Fibroblast of lung (primary cell): Measurements from ENCODE around the gene CSNK1G2. TPM values are rescaled to one million over a fixed set of nuclear protein-coding genes. Genes with fewer than 3 reads are reported as not detected.

Experiments
- DNase-seq, 2 donors: peaks; one replicate each; pipeline versions ENCODE4 v3.0.0 to v3.0.0-alpha.2; 2010; ENCODE audit warnings: low read depth in 2 of 2
- H2AFZ ChIP-seq: 2 replicates; pipeline ENCODE4 v1.5.1; 2012; ENCODE audit warnings: low read length, control low read depth, inconsistent platforms
- H3K27ac ChIP-seq: 2 replicates; pipeline ENCODE4 v1.5.1; 2011; ENCODE audit warnings: low read length, control low read depth; ENCODE audit not compliant: insufficient read depth
- H3K27me3 ChIP-seq: 2 replicates; pipeline ENCODE4 v1.5.1; 2011; ENCODE audit warnings: mild to moderate bottlenecking, low read length; ENCODE audit not compliant: control insufficient read depth, insufficient read depth
- H3K36me3 ChIP-seq: 2 replicates; pipeline ENCODE4 v1.5.1; 2011; ENCODE audit warnings: low read length; ENCODE audit not compliant: control insufficient read depth, insufficient read depth
- H3K4me1 ChIP-seq: 2 replicates; pipeline ENCODE4 v1.5.1; 2011; ENCODE audit warnings: low read length; ENCODE audit not compliant: control insufficient read depth, insufficient read depth; ENCODE audit errors: extremely low read depth
- H3K4me2 ChIP-seq: 2 replicates; pipeline ENCODE4 v1.5.1; 2011; ENCODE audit warnings: low read length, control low read depth; ENCODE audit not compliant: insufficient read depth; ENCODE audit errors: extremely low read depth
- H3K4me3 ChIP-seq, 4 experiments: fragments of 200-600 bp in 1 of 4; sonication (generic) in 1 of 4; replicated peaks in 1 of 4; 2 replicates each; pipeline ENCODE4 v1.5.1; 2011 to 2016; ENCODE audit warnings: low read length in 4 of 4, low read depth in 3 of 4, mild to moderate bottlenecking in 3 of 4, control low read depth in 2 of 4, inconsistent platforms in 1 of 4, mixed read lengths in 1 of 4; ENCODE audit not compliant: insufficient read depth in 1 of 4; ENCODE audit errors: control extremely low read depth in 1 of 4
- H3K79me2 ChIP-seq: 2 replicates; pipeline ENCODE4 v1.5.1; 2012; ENCODE audit warnings: mild to moderate bottlenecking, low read length, inconsistent platforms; ENCODE audit not compliant: control insufficient read depth, insufficient read depth
- H3K9ac ChIP-seq: 2 replicates; pipeline ENCODE4 v1.5.1; 2011; ENCODE audit warnings: mild to moderate bottlenecking, low read length, control low read depth; ENCODE audit not compliant: insufficient read depth
- H3K9me3 ChIP-seq: 2 replicates; pipeline ENCODE4 v1.5.1; 2012; ENCODE audit warnings: low read depth, low read length; ENCODE audit not compliant: control insufficient read depth, insufficient read depth
- H4K20me1 ChIP-seq: 2 replicates; pipeline ENCODE4 v1.5.1; 2011; ENCODE audit warnings: low read length; ENCODE audit not compliant: control insufficient read depth, insufficient read depth; ENCODE audit errors: extremely low read depth
- EZH2 ChIP-seq: IDR thresholded peaks from 2 replicates; pipeline ENCODE4 v1.5.1; 2012; ENCODE audit warnings: low read length, control low read depth, mild to moderate bottlenecking; ENCODE audit errors: missing control alignments
- polyA plus RNA-seq, 2 donors: library from polyadenylated mRNA; depleted of rRNA in 1 of 2; stranded (reverse) in 1 of 2; unstranded in 1 of 2; fragments of >200 nt; gene quantifications; 2 replicates each; pipeline ENCODE4 v1.2.1, GENCODE V29; 2011 to 2012; ENCODE audit warnings: missing spikeins in 1 of 2
- total RNA-seq: library from RNA; depleted of rRNA; stranded (reverse); fragments of >200 nt; gene quantifications from 2 replicates; pipeline ENCODE4 v1.2.1, GENCODE V29; 2014
- TF ChIP-seq, protein P1 (sequence below), 2 donors: IDR thresholded peaks in 1 of 2; conservative IDR thresholded peaks in 1 of 2; 1 replicate in 1 of 2; 2 replicates in 1 of 2; pipeline ENCODE4 v1.5.1; 2011 to 2012; ENCODE audit warnings: low read length in 2 of 2, control low read depth in 1 of 2, inconsistent platforms in 1 of 2, low read depth in 1 of 2, mild to moderate bottlenecking in 1 of 2

Gene CSNK1G2
- total and polyA plus RNA-seq, 2 donors (not counting 1 experiment from before 2014, with no cell fraction given): 21.2 to 58.6 TPM

DNA sequence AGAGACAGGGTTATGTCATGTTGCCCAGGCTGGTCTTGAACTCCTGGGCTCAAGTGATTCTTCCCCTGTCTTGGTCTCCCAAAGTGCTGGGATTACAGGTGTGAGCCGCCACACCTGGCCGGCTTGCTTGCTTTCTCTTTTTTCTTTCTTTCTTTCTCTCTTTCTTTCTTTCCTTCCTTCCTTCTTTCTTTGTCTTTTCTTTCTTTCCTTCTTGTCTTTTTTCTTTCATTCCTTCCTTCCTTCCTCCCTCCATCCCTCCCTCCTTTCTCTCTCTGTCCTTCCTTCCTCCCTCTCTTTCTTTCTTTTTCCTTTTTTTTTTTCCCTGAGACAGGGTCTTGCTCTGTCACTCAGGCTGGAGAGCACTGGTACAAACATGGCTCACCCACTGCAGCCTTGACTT is 81.3 kb downstream of the CSNK1G2 start:
- no peak overlapping the region for H3K9ac ChIP-seq
- H3K27ac ChIP-seq: no peak overlapping the region
- H3K79me2 ChIP-seq: no peaks in the 10 kb centered on the region
- no peak overlapping the region for H3K4me2 ChIP-seq
- no peaks in the 10 kb centered on the region for H3K9me3 ChIP-seq
- peaks cover 1% of the 10 kb centered on the region for H3K4me1 ChIP-seq
- H3K4me3 ChIP-seq: no peak overlapping the region
- no peaks in the 10 kb centered on the region for H4K20me1 ChIP-seq
- DNase-seq: no peak
- TF ChIP-seq EZH2: no peak
- TF ChIP-seq, protein P1, sequence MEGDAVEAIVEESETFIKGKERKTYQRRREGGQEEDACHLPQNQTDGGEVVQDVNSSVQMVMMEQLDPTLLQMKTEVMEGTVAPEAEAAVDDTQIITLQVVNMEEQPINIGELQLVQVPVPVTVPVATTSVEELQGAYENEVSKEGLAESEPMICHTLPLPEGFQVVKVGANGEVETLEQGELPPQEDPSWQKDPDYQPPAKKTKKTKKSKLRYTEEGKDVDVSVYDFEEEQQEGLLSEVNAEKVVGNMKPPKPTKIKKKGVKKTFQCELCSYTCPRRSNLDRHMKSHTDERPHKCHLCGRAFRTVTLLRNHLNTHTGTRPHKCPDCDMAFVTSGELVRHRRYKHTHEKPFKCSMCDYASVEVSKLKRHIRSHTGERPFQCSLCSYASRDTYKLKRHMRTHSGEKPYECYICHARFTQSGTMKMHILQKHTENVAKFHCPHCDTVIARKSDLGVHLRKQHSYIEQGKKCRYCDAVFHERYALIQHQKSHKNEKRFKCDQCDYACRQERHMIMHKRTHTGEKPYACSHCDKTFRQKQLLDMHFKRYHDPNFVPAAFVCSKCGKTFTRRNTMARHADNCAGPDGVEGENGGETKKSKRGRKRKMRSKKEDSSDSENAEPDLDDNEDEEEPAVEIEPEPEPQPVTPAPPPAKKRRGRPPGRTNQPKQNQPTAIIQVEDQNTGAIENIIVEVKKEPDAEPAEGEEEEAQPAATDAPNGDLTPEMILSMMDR (conservative IDR thresholded peaks at IDR 0.05 in 1 of 2, IDR thresholded peaks at IDR 0.05 in 1 of 2; ENCODE audit: low read depth in 1 of 2, low read length in 2 of 2): no peak
- H3K27me3 ChIP-seq: no peaks in the 10 kb centered on the region
- H2AFZ ChIP-seq: no peak overlapping the region
- no peaks in the 10 kb centered on the region for H3K36me3 ChIP-seq

DNA sequence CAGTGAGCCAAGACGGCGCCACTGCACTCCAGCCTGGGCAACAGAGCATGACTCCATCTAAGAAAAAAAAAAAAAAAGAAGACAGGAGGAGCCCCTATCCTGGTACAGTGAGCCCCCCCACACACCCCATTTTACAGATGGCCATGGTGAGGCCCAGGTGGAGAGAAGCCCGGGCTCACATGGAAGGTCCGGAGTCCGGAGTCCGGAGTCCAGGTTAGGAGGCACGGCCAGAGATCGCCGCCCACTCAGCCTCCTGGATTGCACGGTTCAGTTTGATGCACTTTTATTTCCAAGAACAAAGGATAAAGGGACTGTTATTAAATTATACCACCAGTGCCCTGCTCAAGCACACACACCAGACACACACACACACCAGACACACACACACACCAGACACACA is 85.8 kb downstream of the CSNK1G2 start:
- H3K36me3 ChIP-seq: no peaks in the 10 kb centered on the region
- H3K4me3 ChIP-seq: no peak overlapping the region
- H3K27ac ChIP-seq: no peak overlapping the region
- H3K9ac ChIP-seq: no peak overlapping the region
- DNase-seq: no peak
- H3K9me3 ChIP-seq: no peaks in the 10 kb centered on the region
- H3K4me2 ChIP-seq: no peak overlapping the region
- peaks cover 2% of the 10 kb centered on the region for H3K4me1 ChIP-seq
- no peaks in the 10 kb centered on the region for H3K27me3 ChIP-seq
- no peaks in the 10 kb centered on the region for H4K20me1 ChIP-seq
- H3K79me2 ChIP-seq: no peaks in the 10 kb centered on the region
- no peak for TF ChIP-seq EZH2
- TF ChIP-seq, protein P1 (conservative IDR thresholded peaks at IDR 0.05 in 1 of 2, IDR thresholded peaks at IDR 0.05 in 1 of 2; ENCODE audit: low read depth in 1 of 2, low read length in 2 of 2): no peak
- no peak overlapping the region for H2AFZ ChIP-seq

DNA sequence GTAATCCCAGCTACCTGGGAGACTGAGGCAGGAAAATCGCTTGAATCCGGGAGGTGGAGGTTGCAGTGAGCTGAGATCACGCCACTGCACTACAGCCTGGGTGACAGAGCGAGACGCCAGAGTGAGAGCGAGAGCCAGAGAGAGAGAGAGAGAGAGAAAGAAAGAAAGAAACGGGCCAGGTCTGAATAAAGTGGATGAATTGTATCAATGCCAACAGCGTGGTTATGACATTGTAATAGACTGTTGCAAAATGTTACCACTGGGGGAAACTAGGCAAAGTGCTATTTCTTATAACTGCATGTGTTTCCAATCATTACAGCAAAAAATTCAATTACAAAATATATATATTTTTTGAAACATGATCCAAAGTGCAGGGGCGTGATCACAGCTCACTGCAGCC is 86.4 kb downstream of the CSNK1G2 start:
- Histone ChIP-seq H4K20me1 (no peaks in the 10 kb centered on the region), H3K27me3 (no peaks in the 10 kb centered on the region), H3K4me2 (no peak overlapping the region), H2AFZ (no peak overlapping the region), H3K27ac (no peak overlapping the region), H3K79me2 (no peaks in the 10 kb centered on the region), H3K9ac (no peak overlapping the region), H3K4me1 (peaks cover 7% of the 10 kb centered on the region), H3K4me3 (no peak overlapping the region), H3K9me3 (no peaks in the 10 kb centered on the region), H3K36me3 (no peaks in the 10 kb centered on the region)
- TF ChIP-seq, protein P1 (conservative IDR thresholded peaks at IDR 0.05 in 1 of 2, IDR thresholded peaks at IDR 0.05 in 1 of 2; ENCODE audit: low read depth in 1 of 2, low read length in 2 of 2): no peak
- no peak for TF ChIP-seq EZH2
- peak; percentile 64 to 95 for DNase-seq

Other genes starting within 250 kb of the CSNK1G2 start
- not detected in 2 replicates for gene ONECUT3, start 187.7 kb upstream of the CSNK1G2 start, total RNA-seq
- gene ONECUT3, start 187.7 kb upstream of the CSNK1G2 start, polyA plus RNA-seq: not detected in 2 replicates
- 1.3 and 3.0 TPM in 2 replicates for gene ATP8B3, start 128.9 kb upstream of the CSNK1G2 start, total RNA-seq
- 2.3 and 3.5 TPM in 2 replicates for gene ATP8B3, start 128.9 kb upstream of the CSNK1G2 start, polyA plus RNA-seq
- gene REXO1, start 92.7 kb upstream of the CSNK1G2 start, total RNA-seq: 4.1 and 6.8 TPM in 2 replicates
- 6.1 and 12.0 TPM in 2 replicates for gene REXO1, start 92.7 kb upstream of the CSNK1G2 start, polyA plus RNA-seq
- 3.9 and 6.9 TPM in 2 replicates for gene KLF16, start 77.6 kb upstream of the CSNK1G2 start, total RNA-seq
- gene KLF16, start 77.6 kb upstream of the CSNK1G2 start, polyA plus RNA-seq: 4.2 and 5.0 TPM in 2 replicates
- gene ABHD17A, start 55.7 kb upstream of the CSNK1G2 start, total RNA-seq: 59.1 and 74.5 TPM in 2 replicates
- 23.0 and 25.8 TPM in 2 replicates for gene ABHD17A, start 55.7 kb upstream of the CSNK1G2 start, polyA plus RNA-seq
- gene ADAT3, start 35.8 kb upstream of the CSNK1G2 start, total RNA-seq: 1.5 and 1.7 TPM in 2 replicates
- gene ADAT3, start 35.8 kb upstream of the CSNK1G2 start, polyA plus RNA-seq: 0.42 and 0.61 TPM in 2 replicates
- 22.1 and 29.7 TPM in 2 replicates for gene SCAMP4, start 35.8 kb upstream of the CSNK1G2 start, total RNA-seq
- 16.9 and 21.2 TPM in 2 replicates for gene SCAMP4, start 35.8 kb upstream of the CSNK1G2 start, polyA plus RNA-seq
- gene BTBD2, start 74.5 kb downstream of the CSNK1G2 start, total RNA-seq: 54.7 and 70.2 TPM in 2 replicates
- gene BTBD2, start 74.5 kb downstream of the CSNK1G2 start, polyA plus RNA-seq: 14.0 and 19.1 TPM in 2 replicates
- 367 and 409 TPM in 2 replicates for gene MKNK2, start 110.1 kb downstream of the CSNK1G2 start, total RNA-seq
- 21.0 and 24.7 TPM in 2 replicates for gene MKNK2, start 110.1 kb downstream of the CSNK1G2 start, polyA plus RNA-seq
- 12.8 and 17.2 TPM in 2 replicates for gene MOB3A, start 155.2 kb downstream of the CSNK1G2 start, total RNA-seq
- gene MOB3A, start 155.2 kb downstream of the CSNK1G2 start, polyA plus RNA-seq: 34.8 and 37.5 TPM in 2 replicates
- 0.26 and 1.3 TPM in 2 replicates for gene IZUMO4, start 155.7 kb downstream of the CSNK1G2 start, total RNA-seq
- gene IZUMO4, start 155.7 kb downstream of the CSNK1G2 start, polyA plus RNA-seq: 0.56 and 0.77 TPM in 2 replicates
- 88.9 and 99.9 TPM in 2 replicates for gene AP3D1, start 210.4 kb downstream of the CSNK1G2 start, total RNA-seq
- 68.0 and 103 TPM in 2 replicates for gene AP3D1, start 210.4 kb downstream of the CSNK1G2 start, polyA plus RNA-seq
- gene DOT1L, start 222.8 kb downstream of the CSNK1G2 start, total RNA-seq: 2.8 and 3.1 TPM in 2 replicates
- gene DOT1L, start 222.8 kb downstream of the CSNK1G2 start, polyA plus RNA-seq: 5.4 and 7.3 TPM in 2 replicates